GM18499 (cell line): Measurements from ENCODE around the gene AMDHD2.
"Not testable (repeated sequence)": the region's sequence is repeated elsewhere in the genome, so short reads cannot be mapped to it uniquely, and the experiment has no call there.

Source experiments
- ATAC-seq: cut with Tn5 transposase; IDR thresholded peaks from one replicate; pipeline ENCODE4 v1.9.1; 2021; ENCODE audit warnings: moderate number of reproducible peaks; ENCODE audit not compliant: insufficient read depth, unreplicated experiment

Gene AMDHD2

GRCh38 chr16:2520097-2520783 lies at the start of gene AMDHD2:
Gene AMDHD2 (plus strand): TSS chr16:2520371. CDS start chr16:2520459, 88 bp downstream.
- no peak for ATAC-seq

- ATAC-seq = no peak
These were observed 49.6 kb upstream of the AMDHD2 start for GRCh38 chr16:2470603-2471015.

GRCh38 chr16:2471016-2471652 lies 49.0 kb upstream of the AMDHD2 start, which contains the start of gene NTN3:
Gene NTN3 (plus strand): TSS chr16:2471297. CDS start chr16:2471702, 405 bp downstream.
- ATAC-seq = no peak

GRCh38 chr16:2471653-2472487 lies 48.3 kb upstream of the AMDHD2 start:
- ATAC-seq = no peak

GRCh38 chr16:2472488-2472864 lies 47.7 kb upstream of the AMDHD2 start:
- no peak for ATAC-seq

- ATAC-seq = no peak
These were observed 47.2 kb upstream of the AMDHD2 start for GRCh38 chr16:2472885-2473445.

- no peak for ATAC-seq
These were observed 46.7 kb upstream of the AMDHD2 start for GRCh38 chr16:2473446-2473926.

GRCh38 chr16:2473999-2474876 lies 45.9 kb upstream of the AMDHD2 start:
- no peak for ATAC-seq

- ATAC-seq = no peak
These were observed 45.2 kb upstream of the AMDHD2 start, which contains the start of gene TBC1D24 for GRCh38 chr16:2474877-2475412. Gene TBC1D24 (plus strand): TSS chr16:2475127. CDS start chr16:2496149, 21,022 bp downstream.

GRCh38 chr16:2475413-2476344 lies 44.5 kb upstream of the AMDHD2 start:
- no peak for ATAC-seq

- ATAC-seq = no peak
These were observed 43.8 kb upstream of the AMDHD2 start for GRCh38 chr16:2476345-2476720.

- ATAC-seq = no peak
These were observed 43.4 kb upstream of the AMDHD2 start for GRCh38 chr16:2476741-2477140.

- ATAC-seq = no peak
These were observed 42.8 kb upstream of the AMDHD2 start for GRCh38 chr16:2477327-2477726.

GRCh38 chr16:2478279-2478678 lies 41.9 kb upstream of the AMDHD2 start:
- ATAC-seq = no peak

- not testable (repeated sequence) for ATAC-seq
These were observed 40.2 kb upstream of the AMDHD2 start for GRCh38 chr16:2479996-2480395.

- ATAC-seq = no peak
These were observed 39.2 kb upstream of the AMDHD2 start for GRCh38 chr16:2480948-2481347.

- ATAC-seq = no peak
These were observed 38.5 kb upstream of the AMDHD2 start for GRCh38 chr16:2481676-2482075.

GRCh38 chr16:2482249-2482648 lies 37.9 kb upstream of the AMDHD2 start:
- ATAC-seq = no peak
